Measurements from ENCODE around the gene ELP4. TPM values are rescaled to one million over a fixed set of nuclear protein-coding genes. Genes with fewer than 3 reads are reported as not detected.

The ELP4 gene
- total and polyA plus RNA-seq, 2 experiments from 2014 or later: 28.2 to 38.3 TPM

DNA sequence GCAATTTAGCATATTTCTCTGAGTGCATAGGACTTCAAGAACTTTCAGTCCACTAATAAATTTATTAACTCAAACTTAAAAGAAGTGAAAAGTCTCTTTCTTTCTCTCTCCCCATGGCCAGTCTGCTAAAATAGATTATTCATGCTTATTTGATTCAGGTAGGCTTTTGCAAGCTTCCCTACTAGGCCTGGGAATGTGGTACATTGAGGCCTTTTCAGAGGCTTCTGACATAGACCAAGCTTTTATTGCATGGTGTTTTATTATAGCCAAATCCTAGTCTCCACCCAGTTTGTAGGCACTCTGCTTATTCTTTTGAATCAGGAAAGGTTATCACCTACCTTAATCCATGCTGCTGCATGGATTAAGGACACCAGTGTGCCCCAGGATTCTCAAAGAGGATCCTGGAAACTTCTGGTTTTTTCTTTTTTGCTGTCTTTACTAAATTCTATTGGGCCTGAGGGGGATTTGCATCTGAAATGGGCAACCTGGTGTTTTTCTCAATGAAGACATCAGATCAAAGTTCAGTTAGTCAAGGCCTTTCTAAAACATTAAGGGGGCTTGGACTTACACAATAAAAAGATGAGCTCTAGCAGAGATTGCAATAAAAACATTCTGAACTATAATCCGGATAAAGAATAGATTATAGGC, 92.2 kb downstream of the ELP4 start:
- no peak overlapping the region for H3K4me3 Mint-ChIP-seq
- peaks cover 17% of the 10 kb centered on the region for H3K4me1 ChIP-seq (ENCODE audit: insufficient read depth)
- no peaks in the 10 kb centered on the region for H3F3A ChIP-seq (replicated peaks; ENCODE audit: low read depth)
- peaks cover 26% of the 10 kb centered on the region for H3K4me1 Mint-ChIP-seq
- ATAC-seq: peak; percentile 73
- no peaks in the 10 kb centered on the region for H3K27me3 ChIP-seq (ENCODE audit: insufficient read depth)
- peak overlapping the region; percentile 57 for H3K27ac Mint-ChIP-seq
- H3K79me2 ChIP-seq (replicated peaks; ENCODE audit: insufficient read depth): no peaks in the 10 kb centered on the region
- no peaks in the 10 kb centered on the region for H4K20me1 ChIP-seq (replicated peaks; ENCODE audit: insufficient read depth)
- peak overlapping the region; percentile 23; the same call in 1 of the 2 replicates for H3K27ac ChIP-seq (ENCODE audit: low read depth)
- peak overlapping the region; percentile 39 for H3K4me2 ChIP-seq
- no peaks in the 10 kb centered on the region for H3K27me3 Mint-ChIP-seq (ENCODE audit: insufficient read depth, low read depth, poor library complexity)
- no peaks in the 10 kb centered on the region for H3K36me3 ChIP-seq (ENCODE audit: insufficient read depth)
- peak; percentile 41 for DNase-seq (ENCODE audit: low spot score)
- H3K9me2 ChIP-seq (ENCODE audit: insufficient read depth): no peaks in the 10 kb centered on the region
- TF ChIP-seq CREB1 (CRISPR knock-in tag; IDR thresholded peaks at IDR 0.05; ENCODE audit: low read depth) (no peak), JUNB (IDR thresholded peaks at IDR 0.05; ENCODE audit: unreplicated experiment) (no peak), EZH2 (IDR thresholded peaks at IDR 0.05; ENCODE audit: low read depth, unreplicated experiment) (no peak), EZH2phosphoT487 (IDR thresholded peaks at IDR 0.05; ENCODE audit: unreplicated experiment) (no peak)
- TF ChIP-seq, protein P1, sequence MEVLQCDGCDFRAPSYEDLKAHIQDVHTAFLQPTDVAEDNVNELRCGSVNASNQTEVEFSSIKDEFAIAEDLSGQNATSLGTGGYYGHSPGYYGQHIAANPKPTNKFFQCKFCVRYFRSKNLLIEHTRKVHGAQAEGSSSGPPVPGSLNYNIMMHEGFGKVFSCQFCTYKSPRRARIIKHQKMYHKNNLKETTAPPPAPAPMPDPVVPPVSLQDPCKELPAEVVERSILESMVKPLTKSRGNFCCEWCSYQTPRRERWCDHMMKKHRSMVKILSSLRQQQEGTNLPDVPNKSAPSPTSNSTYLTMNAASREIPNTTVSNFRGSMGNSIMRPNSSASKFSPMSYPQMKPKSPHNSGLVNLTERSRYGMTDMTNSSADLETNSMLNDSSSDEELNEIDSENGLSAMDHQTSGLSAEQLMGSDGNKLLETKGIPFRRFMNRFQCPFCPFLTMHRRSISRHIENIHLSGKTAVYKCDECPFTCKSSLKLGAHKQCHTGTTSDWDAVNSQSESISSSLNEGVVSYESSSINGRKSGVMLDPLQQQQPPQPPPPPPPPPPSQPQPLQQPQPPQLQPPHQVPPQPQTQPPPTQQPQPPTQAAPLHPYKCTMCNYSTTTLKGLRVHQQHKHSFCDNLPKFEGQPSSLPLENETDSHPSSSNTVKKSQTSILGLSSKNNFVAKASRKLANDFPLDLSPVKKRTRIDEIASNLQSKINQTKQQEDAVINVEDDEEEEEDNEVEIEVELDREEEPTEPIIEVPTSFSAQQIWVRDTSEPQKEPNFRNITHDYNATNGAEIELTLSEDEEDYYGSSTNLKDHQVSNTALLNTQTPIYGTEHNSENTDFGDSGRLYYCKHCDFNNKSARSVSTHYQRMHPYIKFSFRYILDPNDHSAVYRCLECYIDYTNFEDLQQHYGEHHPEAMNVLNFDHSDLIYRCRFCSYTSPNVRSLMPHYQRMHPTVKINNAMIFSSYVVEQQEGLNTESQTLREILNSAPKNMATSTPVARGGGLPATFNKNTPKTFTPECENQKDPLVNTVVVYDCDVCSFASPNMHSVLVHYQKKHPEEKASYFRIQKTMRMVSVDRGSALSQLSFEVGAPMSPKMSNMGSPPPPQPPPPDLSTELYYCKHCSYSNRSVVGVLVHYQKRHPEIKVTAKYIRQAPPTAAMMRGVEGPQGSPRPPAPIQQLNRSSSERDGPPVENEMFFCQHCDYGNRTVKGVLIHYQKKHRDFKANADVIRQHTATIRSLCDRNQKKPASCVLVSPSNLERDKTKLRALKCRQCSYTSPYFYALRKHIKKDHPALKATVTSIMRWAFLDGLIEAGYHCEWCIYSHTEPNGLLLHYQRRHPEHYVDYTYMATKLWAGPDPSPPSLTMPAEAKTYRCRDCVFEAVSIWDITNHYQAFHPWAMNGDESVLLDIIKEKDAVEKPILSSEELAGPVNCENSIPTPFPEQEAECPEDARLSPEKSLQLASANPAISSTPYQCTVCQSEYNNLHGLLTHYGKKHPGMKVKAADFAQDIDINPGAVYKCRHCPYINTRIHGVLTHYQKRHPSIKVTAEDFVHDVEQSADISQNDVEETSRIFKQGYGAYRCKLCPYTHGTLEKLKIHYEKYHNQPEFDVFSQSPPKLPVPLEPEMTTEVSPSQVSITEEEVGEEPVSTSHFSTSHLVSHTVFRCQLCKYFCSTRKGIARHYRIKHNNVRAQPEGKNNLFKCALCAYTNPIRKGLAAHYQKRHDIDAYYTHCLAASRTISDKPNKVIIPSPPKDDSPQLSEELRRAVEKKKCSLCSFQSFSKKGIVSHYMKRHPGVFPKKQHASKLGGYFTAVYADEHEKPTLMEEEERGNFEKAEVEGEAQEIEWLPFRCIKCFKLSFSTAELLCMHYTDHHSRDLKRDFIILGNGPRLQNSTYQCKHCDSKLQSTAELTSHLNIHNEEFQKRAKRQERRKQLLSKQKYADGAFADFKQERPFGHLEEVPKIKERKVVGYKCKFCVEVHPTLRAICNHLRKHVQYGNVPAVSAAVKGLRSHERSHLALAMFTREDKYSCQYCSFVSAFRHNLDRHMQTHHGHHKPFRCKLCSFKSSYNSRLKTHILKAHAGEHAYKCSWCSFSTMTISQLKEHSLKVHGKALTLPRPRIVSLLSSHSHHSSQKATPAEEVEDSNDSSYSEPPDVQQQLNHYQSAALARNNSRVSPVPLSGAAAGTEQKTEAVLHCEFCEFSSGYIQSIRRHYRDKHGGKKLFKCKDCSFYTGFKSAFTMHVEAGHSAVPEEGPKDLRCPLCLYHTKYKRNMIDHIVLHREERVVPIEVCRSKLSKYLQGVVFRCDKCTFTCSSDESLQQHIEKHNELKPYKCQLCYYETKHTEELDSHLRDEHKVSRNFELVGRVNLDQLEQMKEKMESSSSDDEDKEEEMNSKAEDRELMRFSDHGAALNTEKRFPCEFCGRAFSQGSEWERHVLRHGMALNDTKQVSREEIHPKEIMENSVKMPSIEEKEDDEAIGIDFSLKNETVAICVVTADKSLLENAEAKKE (CRISPR knock-in tag; IDR thresholded peaks at IDR 0.05): peak; percentile 45; the same call in 1 of the 2 replicates
- no peak overlapping the region for H2AFZ ChIP-seq
- peaks cover 15% of the 10 kb centered on the region for H3K9me3 Mint-ChIP-seq
- peaks cover 23% of the 10 kb centered on the region for H3K36me3 Mint-ChIP-seq (ENCODE audit: low read depth)
- H3K4me3 ChIP-seq: no peak overlapping the region

DNA sequence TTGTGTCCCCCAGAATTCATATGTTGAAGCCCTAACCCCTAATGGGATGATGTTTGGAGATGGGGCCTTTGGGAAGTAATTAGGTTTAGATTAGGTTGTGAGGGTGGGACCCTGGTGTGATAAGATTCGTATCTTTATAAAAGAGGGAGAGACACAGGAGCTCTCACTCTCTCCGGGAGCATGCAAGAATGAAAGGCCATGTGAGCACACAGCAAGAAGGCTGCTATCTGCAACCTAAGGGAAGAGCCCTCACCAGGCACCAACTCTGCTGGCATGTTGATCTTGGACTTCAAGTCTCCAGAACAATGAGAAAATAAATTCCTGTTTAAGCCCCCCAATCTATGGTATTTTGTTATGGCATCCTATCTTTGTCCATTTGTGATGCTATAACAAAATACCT, 97.3 kb downstream of the ELP4 start:
- no peaks in the 10 kb centered on the region for H4K20me1 ChIP-seq (replicated peaks; ENCODE audit: insufficient read depth)
- DNase-seq (ENCODE audit: low spot score) (no peak), ATAC-seq (peak; percentile 67)
- no peaks in the 10 kb centered on the region for H3K27me3 ChIP-seq (ENCODE audit: insufficient read depth)
- no peak for TF ChIP-seq ZNF331 (CRISPR knock-in tag; IDR thresholded peaks at IDR 0.05; ENCODE audit: low read depth)
- no peak for TF ChIP-seq ZNF114 (CRISPR knock-in tag; IDR thresholded peaks at IDR 0.05)
- TF ChIP-seq STAT1 (IDR thresholded peaks at IDR 0.05; ENCODE audit: unreplicated experiment): no peak
- no peak for TF ChIP-seq NANOG (IDR thresholded peaks at IDR 0.05; ENCODE audit: borderline replicate concordance)
- no peak for TF ChIP-seq CREB1 (CRISPR knock-in tag; IDR thresholded peaks at IDR 0.05; ENCODE audit: low read depth)
- no peak overlapping the region for H2AFZ ChIP-seq
- H3K27ac ChIP-seq (ENCODE audit: low read depth): no peak overlapping the region
- H3K36me3 ChIP-seq (ENCODE audit: insufficient read depth): no peaks in the 10 kb centered on the region
- no peak overlapping the region for H3K4me3 ChIP-seq
- Mint-ChIP-seq H3K36me3 (ENCODE audit: low read depth) (no peaks in the 10 kb centered on the region; the same call in 1 of the 3 replicates), H3K4me3 (no peak overlapping the region), H3K27me3 (ENCODE audit: insufficient read depth, low read depth, poor library complexity) (peaks cover 2% of the 10 kb centered on the region), H3K27ac (peak overlapping the region; percentile 75; the same call in 1 of the 2 replicates), H3K9me3 (no peaks in the 10 kb centered on the region), H3K4me1 (peaks cover 20% of the 10 kb centered on the region)
- H3K4me2 ChIP-seq: no peak overlapping the region
- no peaks in the 10 kb centered on the region for H3K79me2 ChIP-seq (replicated peaks; ENCODE audit: insufficient read depth)
- no peaks in the 10 kb centered on the region for H3F3A ChIP-seq (replicated peaks; ENCODE audit: low read depth)
- H3K4me1 ChIP-seq (ENCODE audit: insufficient read depth): peaks cover 8% of the 10 kb centered on the region
- H3K9me2 ChIP-seq (ENCODE audit: insufficient read depth): no peaks in the 10 kb centered on the region
